Sigmoid colon (tissue), 7 donors: ENCODE results near the gene FN1. TPM values are rescaled to one million over a fixed set of nuclear protein-coding genes. Genes with fewer than 3 reads are reported as not detected.

Experiments
- DNase-seq: peaks from one replicate; pipeline ENCODE4 v3.0.0-alpha.2; 2019
- H3K27ac ChIP-seq, 4 donors: fragments of 200-600 bp; sonication (generic); one replicate each; pipeline ENCODE4 v1.5.1; 2016 to 2019; ENCODE audit warnings: mild to moderate bottlenecking in 1 of 4
- H3K27me3 ChIP-seq, 3 donors: fragments of 200-600 bp; sonication (generic); one replicate each; pipeline ENCODE4 v1.5.1; 2019; ENCODE audit warnings: mild to moderate bottlenecking in 1 of 3
- H3K36me3 ChIP-seq, 4 donors: fragments of 200-600 bp; sonication (generic); one replicate each; pipeline ENCODE4 v1.5.1; 2016 to 2019
- H3K4me1 ChIP-seq, 4 donors: fragments of 200-600 bp; sonication (generic); one replicate each; pipeline ENCODE4 v1.5.1; 2017 to 2019
- H3K4me3 ChIP-seq, 4 donors: fragments of 200-600 bp; sonication (generic); one replicate each; pipeline ENCODE4 v1.5.1; 2017 to 2019; ENCODE audit warnings: mild to moderate bottlenecking in 2 of 4, moderate library complexity in 1 of 4
- H3K9me3 ChIP-seq, 4 donors: fragments of 200-600 bp in 3 of 4; sonication (generic) in 3 of 4; one replicate each; pipeline versions ENCODE4 v1.5.1 to v1.6.1; 2013 to 2019
- CTCF ChIP-seq, 4 experiments: fragments of 450-650 bp in 3 of 4; fragments of 200-600 bp in 1 of 4; IDR thresholded peaks; one replicate each; pipeline ENCODE4 v1.5.1; 2016 to 2019; ENCODE audit warnings: antibody characterized with exemption in 4 of 4, mild to moderate bottlenecking in 3 of 4, moderate library complexity in 2 of 4
- EP300 ChIP-seq, 4 donors: sonication (generic); formaldehyde crosslinking; IDR thresholded peaks; one replicate each; pipeline ENCODE4 v1.6.1; 2017; ENCODE audit warnings: antibody characterized with exemption in 4 of 4
- POLR2A ChIP-seq, 2 donors: fragments of 450-650 bp; IDR thresholded peaks; one replicate each; pipeline ENCODE4 v1.6.1; 2016; ENCODE audit warnings: antibody characterized with exemption in 2 of 2, mild to moderate bottlenecking in 2 of 2, moderate library complexity in 2 of 2
- POLR2AphosphoS5 ChIP-seq, 4 donors: sonication (generic); formaldehyde crosslinking; IDR thresholded peaks; one replicate each; pipeline ENCODE4 v1.6.1; 2017; ENCODE audit warnings: antibody characterized with exemption in 4 of 4
- WGBS, 2 donors: extraction: QIAGEN DNeasy Blood & Tissue Kit; methylation state at CpG; one replicate each; pipeline ENCODE4 v1.1.7; 2013; 5-methylcytosine and 5-hydroxymethylcytosine counted together
- intact Hi-C: fragments of 100-400 bp; cut with DNase I; formaldehyde crosslinking; loops from one replicate; pipeline ENCODE4 v1.15.1; 2023
- polyA plus RNA-seq, 3 donors: library from polyadenylated mRNA; stranded (reverse); fragments of 200-250 nt; gene quantifications; one replicate each; pipeline ENCODE4 v1.2.3, GENCODE V29; 2013
- total RNA-seq, 4 donors: library from RNA; depleted of rRNA; stranded (reverse); fragments of >200 nt; gene quantifications; one replicate each; pipeline ENCODE4 v1.1.0, GENCODE V29; 2016
- donor health status: healthy with polysubstance abuse.
- donor health status: Bipolar disorder and iron deficiency.
- donor health status: healthy.

FN1 gene
- total and polyA plus RNA-seq, 7 donors = 13.6 to 3,059 (median 671) TPM

- DNase-seq = no peak
- intact Hi-C loops = no loop called here
- peaks cover 0 to 71% (median 52%) of the 10 kb centered on the region in 4 donors for H3K4me1 ChIP-seq
- peaks cover 9 to 100% (median 48%) of the 10 kb centered on the region in 4 donors for H3K36me3 ChIP-seq
- no peaks in the 10 kb centered on the region for H3K27me3 ChIP-seq
- no peaks in the 10 kb centered on the region for H3K9me3 ChIP-seq
- peak overlapping the region in 3 of 4 donors; percentile 53 to 64 (median 57) for H3K27ac ChIP-seq
- H3K4me3 ChIP-seq = no peak overlapping the region
- WGBS, 2 donors = 72 to 81% methylated on average over 1 of the region's 1 CpG
- TF ChIP-seq EP300 (IDR thresholded peaks at IDR 0.05) = no peak
- TF ChIP-seq CTCF (IDR thresholded peaks at IDR 0.05) = no peak
- no peak for TF ChIP-seq POLR2A (IDR thresholded peaks at IDR 0.05)
- TF ChIP-seq POLR2AphosphoS5 (IDR thresholded peaks at IDR 0.05) = no peak
These were observed 19.9 kb downstream of the FN1 start for GRCh38 chr2:215415820-215416577.

- TF ChIP-seq EP300 (IDR thresholded peaks at IDR 0.05) (no peak), POLR2AphosphoS5 (IDR thresholded peaks at IDR 0.05) (no peak), POLR2A (IDR thresholded peaks at IDR 0.05) (no peak), CTCF (IDR thresholded peaks at IDR 0.05) (no peak)
- Histone ChIP-seq H3K27ac (peak overlapping the region in 3 of 4 donors; percentile 38 to 53 (median 41)), H3K9me3 (no peaks in the 10 kb centered on the region), H3K4me1 (peaks cover 0 to 68% (median 44%) of the 10 kb centered on the region in 4 donors), H3K36me3 (peaks cover 4 to 100% (median 42%) of the 10 kb centered on the region in 4 donors), H3K27me3 (no peaks in the 10 kb centered on the region), H3K4me3 (no peak overlapping the region)
- 90 to 91% methylated on average over 1 of the region's 1 CpG for WGBS, 2 donors
- no peak for DNase-seq
- intact Hi-C loops = no loop called here
These were observed 20.6 kb downstream of the FN1 start for GRCh38 chr2:215415218-215415617.

- Histone ChIP-seq H3K4me1 (peaks cover 0 to 63% (median 39%) of the 10 kb centered on the region in 4 donors), H3K36me3 (peaks cover 9 to 100% (median 43%) of the 10 kb centered on the region in 4 donors), H3K27ac (peak overlapping the region in 3 of 4 donors; percentile 38 to 53 (median 41)), H3K27me3 (no peaks in the 10 kb centered on the region), H3K4me3 (no peak overlapping the region), H3K9me3 (no peaks in the 10 kb centered on the region)
- no peak for DNase-seq
- intact Hi-C loops = no loop called here
- no peak for TF ChIP-seq POLR2AphosphoS5 (IDR thresholded peaks at IDR 0.05)
- TF ChIP-seq POLR2A (IDR thresholded peaks at IDR 0.05) = no peak
- TF ChIP-seq EP300 (IDR thresholded peaks at IDR 0.05) = no peak
- no peak for TF ChIP-seq CTCF (IDR thresholded peaks at IDR 0.05)
- WGBS, 2 donors = 77 to 90% methylated on average over 3 of the region's 3 CpGs
These were observed 21.2 kb downstream of the FN1 start for GRCh38 chr2:215414674-215415073.

- H3K36me3 ChIP-seq = peaks cover 16 to 100% (median 47%) of the 10 kb centered on the region in 4 donors
- H3K27ac ChIP-seq = peak overlapping the region in 3 of 4 donors; percentile 38 to 53 (median 41)
These were observed 21.9 kb downstream of the FN1 start for GRCh38 chr2:215413974-215414373.

More at GRCh38 chr2:215413974-215414373, 21.9 kb downstream of the FN1 start:
- Histone ChIP-seq H3K27me3 (no peaks in the 10 kb centered on the region), H3K4me3 (no peak overlapping the region), H3K4me1 (peaks cover 0 to 56% (median 33%) of the 10 kb centered on the region in 4 donors), H3K9me3 (no peaks in the 10 kb centered on the region)
- TF ChIP-seq EP300 (IDR thresholded peaks at IDR 0.05) = no peak
- TF ChIP-seq POLR2A (IDR thresholded peaks at IDR 0.05) = no peak
- TF ChIP-seq CTCF (IDR thresholded peaks at IDR 0.05) = no peak
- TF ChIP-seq POLR2AphosphoS5 (IDR thresholded peaks at IDR 0.05) = no peak
- no peak for DNase-seq
- 91 to 92% methylated on average over 1 of the region's 1 CpG for WGBS, 2 donors
- intact Hi-C loops = no loop called here
